ENCODE results near the gene GCGR. TPM values are rescaled to one million over a fixed set of nuclear protein-coding genes. Genes with fewer than 3 reads are reported as not detected.

GCGR gene
- polyA plus RNA-seq, result 2.5 TPM
- long read RNA-seq, donor 1, result 0 reads
- long read RNA-seq, donor 2, result 0 reads
- long read RNA-seq, donor 3, result 0 reads
- long read RNA-seq, donor 4, result 0 reads
- long read RNA-seq, donor 5, result 0 reads
- long read RNA-seq, donor 6, result 0 reads
- long read RNA-seq, donor 7, result 0 reads
- long read RNA-seq, donor 8, result 0 reads
- long read RNA-seq, donor 9, result 0 reads
- long read RNA-seq, donor 10, result 0 reads
- long read RNA-seq, donor 11, result 0 reads

- no peak for DNase-seq
- WGBS (ENCODE audit: insufficient coverage, low lambda C conversion rate), result no CpG with 5 or more reads among the region's 110 CpGs
- Histone ChIP-seq H3K27ac (ENCODE audit: low read length) (no peak within 1 kb of the TSS), H3K9me3 (ENCODE audit: control insufficient read depth, low read depth, low read length) (peaks cover 17% of the 10 kb centered on the region), H3K27me3 (ENCODE audit: control insufficient read depth, insufficient read depth, low read length) (peaks cover 85% of the 10 kb centered on the region), H3K4me1 (ENCODE audit: control insufficient read depth, insufficient read depth, low read length) (peaks cover 5% of the 10 kb centered on the region), H3K4me3 (ENCODE audit: low read length) (no peak within 1 kb of the TSS), H3K36me3 (ENCODE audit: control insufficient read depth, insufficient read depth, low read length) (no peaks in the 10 kb centered on the region)
These were observed at the start of gene GCGR for GRCh38 chr17:81803728-81804558. Gene GCGR, plus strand, starts transcription at chr17:81804150. Its CDS starts 4,869 bp downstream, at chr17:81809019.

- H3K36me3 ChIP-seq (ENCODE audit: control insufficient read depth, insufficient read depth, low read length), result no peaks in the 10 kb centered on the region
- no peak for DNase-seq
- H3K4me3 ChIP-seq (ENCODE audit: low read length), result no peak overlapping the region
- H3K27me3 ChIP-seq (ENCODE audit: control insufficient read depth, insufficient read depth, low read length), result no peaks in the 10 kb centered on the region
- peaks cover 7% of the 10 kb centered on the region for H3K4me1 ChIP-seq (ENCODE audit: control insufficient read depth, insufficient read depth, low read length)
- peaks cover 19% of the 10 kb centered on the region for H3K9me3 ChIP-seq (ENCODE audit: control insufficient read depth, low read depth, low read length)
- no CpG with 5 or more reads among the region's 8 CpGs for WGBS (ENCODE audit: insufficient coverage, low lambda C conversion rate)
- H3K27ac ChIP-seq (ENCODE audit: low read length), result no peak overlapping the region
These were observed 11.0 kb upstream of the GCGR start for GRCh38 chr17:81792675-81793615.

GRCh38 chr17:81794074-81794476, 9.9 kb upstream of the GCGR start:
- Histone ChIP-seq H3K27ac (ENCODE audit: low read length) (no peak overlapping the region), H3K27me3 (ENCODE audit: control insufficient read depth, insufficient read depth, low read length) (no peaks in the 10 kb centered on the region), H3K4me3 (ENCODE audit: low read length) (no peak overlapping the region), H3K9me3 (ENCODE audit: control insufficient read depth, low read depth, low read length) (peaks cover 19% of the 10 kb centered on the region), H3K36me3 (ENCODE audit: control insufficient read depth, insufficient read depth, low read length) (no peaks in the 10 kb centered on the region), H3K4me1 (ENCODE audit: control insufficient read depth, insufficient read depth, low read length) (peaks cover 7% of the 10 kb centered on the region)
- no peak for DNase-seq
- WGBS (ENCODE audit: insufficient coverage, low lambda C conversion rate), result no CpG with 5 or more reads among the region's 3 CpGs

GRCh38 chr17:81794509-81794908, 9.4 kb upstream of the GCGR start:
- Histone ChIP-seq H3K36me3 (ENCODE audit: control insufficient read depth, insufficient read depth, low read length) (no peaks in the 10 kb centered on the region), H3K4me3 (ENCODE audit: low read length) (no peak overlapping the region), H3K27ac (ENCODE audit: low read length) (no peak overlapping the region), H3K4me1 (ENCODE audit: control insufficient read depth, insufficient read depth, low read length) (peaks cover 7% of the 10 kb centered on the region), H3K9me3 (ENCODE audit: control insufficient read depth, low read depth, low read length) (peaks cover 19% of the 10 kb centered on the region), H3K27me3 (ENCODE audit: control insufficient read depth, insufficient read depth, low read length) (no peaks in the 10 kb centered on the region)
- DNase-seq, result no peak
- WGBS (ENCODE audit: insufficient coverage, low lambda C conversion rate), result no CpG with 5 or more reads among the region's 8 CpGs

- no peak overlapping the region for H3K4me3 ChIP-seq (ENCODE audit: low read length)
- WGBS (ENCODE audit: insufficient coverage, low lambda C conversion rate), result 100% methylated on average over 1 of the region's 9 CpGs
- peaks cover 60% of the 10 kb centered on the region for H3K27me3 ChIP-seq (ENCODE audit: control insufficient read depth, insufficient read depth, low read length)
- H3K9me3 ChIP-seq (ENCODE audit: control insufficient read depth, low read depth, low read length), result peaks cover 17% of the 10 kb centered on the region
- no peak for DNase-seq
- no peaks in the 10 kb centered on the region for H3K36me3 ChIP-seq (ENCODE audit: control insufficient read depth, insufficient read depth, low read length)
- H3K27ac ChIP-seq (ENCODE audit: low read length), result no peak overlapping the region
- peaks cover 5% of the 10 kb centered on the region for H3K4me1 ChIP-seq (ENCODE audit: control insufficient read depth, insufficient read depth, low read length)
These were observed 2.6 kb upstream of the GCGR start for GRCh38 chr17:81801327-81801726.

GRCh38 chr17:81802048-81802758, 1.7 kb upstream of the GCGR start:
- WGBS (ENCODE audit: insufficient coverage, low lambda C conversion rate), result no CpG with 5 or more reads among the region's 9 CpGs
- H3K4me3 ChIP-seq (ENCODE audit: low read length), result no peak overlapping the region

GRCh38 chr17:81802856-81803643, 900 bp upstream of the GCGR start:
- WGBS (ENCODE audit: insufficient coverage, low lambda C conversion rate), result no CpG with 5 or more reads among the region's 26 CpGs
- Histone ChIP-seq H3K27ac (ENCODE audit: low read length) (no peak overlapping the region), H3K9me3 (ENCODE audit: control insufficient read depth, low read depth, low read length) (peaks cover 17% of the 10 kb centered on the region), H3K4me1 (ENCODE audit: control insufficient read depth, insufficient read depth, low read length) (peaks cover 5% of the 10 kb centered on the region), H3K4me3 (ENCODE audit: low read length) (no peak overlapping the region), H3K36me3 (ENCODE audit: control insufficient read depth, insufficient read depth, low read length) (no peaks in the 10 kb centered on the region), H3K27me3 (ENCODE audit: control insufficient read depth, insufficient read depth, low read length) (peaks cover 78% of the 10 kb centered on the region)
- no peak for DNase-seq

More at GRCh38 chr17:81802048-81802758, 1.7 kb upstream of the GCGR start:
- Histone ChIP-seq H3K27me3 (ENCODE audit: control insufficient read depth, insufficient read depth, low read length) (peaks cover 69% of the 10 kb centered on the region), H3K36me3 (ENCODE audit: control insufficient read depth, insufficient read depth, low read length) (no peaks in the 10 kb centered on the region), H3K27ac (ENCODE audit: low read length) (no peak overlapping the region), H3K9me3 (ENCODE audit: control insufficient read depth, low read depth, low read length) (peaks cover 17% of the 10 kb centered on the region), H3K4me1 (ENCODE audit: control insufficient read depth, insufficient read depth, low read length) (peaks cover 5% of the 10 kb centered on the region)
- DNase-seq, result no peak

GRCh38 chr17:81804559-81805399, 829 bp downstream of the GCGR start:
- Histone ChIP-seq H3K4me3 (ENCODE audit: low read length) (no peak overlapping the region), H3K9me3 (ENCODE audit: control insufficient read depth, low read depth, low read length) (peaks cover 17% of the 10 kb centered on the region), H3K4me1 (ENCODE audit: control insufficient read depth, insufficient read depth, low read length) (peaks cover 5% of the 10 kb centered on the region), H3K27me3 (ENCODE audit: control insufficient read depth, insufficient read depth, low read length) (peaks cover 93% of the 10 kb centered on the region), H3K36me3 (ENCODE audit: control insufficient read depth, insufficient read depth, low read length) (no peaks in the 10 kb centered on the region), H3K27ac (ENCODE audit: low read length) (no peak overlapping the region)
- WGBS (ENCODE audit: insufficient coverage, low lambda C conversion rate), result no CpG with 5 or more reads among the region's 65 CpGs
- no peak for DNase-seq

Measured in large intestine (tissue), 12 donors.